HG03378 (cell line): Measurements from ENCODE around the gene WDFY2.

ENCODE experiments used
- ATAC-seq: cut with Tn5 transposase; IDR thresholded peaks from one replicate; pipeline ENCODE4 v1.9.1; 2021; ENCODE audit warnings: mild to moderate bottlenecking, moderate library complexity; ENCODE audit not compliant: unreplicated experiment

The WDFY2 gene

GRCh38 chr13:51731759-51732158 is 147.5 kb downstream of the WDFY2 start:
- no peak for ATAC-seq

GRCh38 chr13:51733374-51734298 is 149.4 kb downstream of the WDFY2 start:
- ATAC-seq, result no peak

GRCh38 chr13:51734786-51735185 is 150.5 kb downstream of the WDFY2 start:
- ATAC-seq, result no peak

- no peak for ATAC-seq
These were observed 153.3 kb downstream of the WDFY2 start for GRCh38 chr13:51737609-51738008.

GRCh38 chr13:51738226-51738905 is 154.1 kb downstream of the WDFY2 start:
- ATAC-seq, result no peak

- ATAC-seq, result no peak
These were observed 154.9 kb downstream of the WDFY2 start for GRCh38 chr13:51739027-51739764.

- ATAC-seq, result no peak
These were observed 156.4 kb downstream of the WDFY2 start for GRCh38 chr13:51740698-51741097.

- no peak for ATAC-seq
These were observed 157.8 kb downstream of the WDFY2 start for GRCh38 chr13:51742031-51742430.

GRCh38 chr13:51742611-51743010 is 158.3 kb downstream of the WDFY2 start:
- ATAC-seq, result no peak

GRCh38 chr13:51745243-51745642 is 161.0 kb downstream of the WDFY2 start:
- no peak for ATAC-seq

GRCh38 chr13:51746802-51747201 is 162.5 kb downstream of the WDFY2 start:
- no peak for ATAC-seq

- ATAC-seq, result no peak
These were observed 163.5 kb downstream of the WDFY2 start for GRCh38 chr13:51747438-51748434.

GRCh38 chr13:51756651-51757050 is 172.4 kb downstream of the WDFY2 start:
- ATAC-seq, result no peak

GRCh38 chr13:51758691-51759090 is 174.4 kb downstream of the WDFY2 start:
- no peak for ATAC-seq

GRCh38 chr13:51759240-51759639 is 175.0 kb downstream of the WDFY2 start:
- no peak for ATAC-seq

GRCh38 chr13:51760592-51760991 is 176.3 kb downstream of the WDFY2 start:
- no peak for ATAC-seq

- ATAC-seq, result no peak
These were observed 177.5 kb downstream of the WDFY2 start for GRCh38 chr13:51761643-51762350.

GRCh38 chr13:51763486-51763885 is 179.2 kb downstream of the WDFY2 start:
- no peak for ATAC-seq
